ENCODE results near the gene SPTBN1.

The SPTBN1 gene

DNA sequence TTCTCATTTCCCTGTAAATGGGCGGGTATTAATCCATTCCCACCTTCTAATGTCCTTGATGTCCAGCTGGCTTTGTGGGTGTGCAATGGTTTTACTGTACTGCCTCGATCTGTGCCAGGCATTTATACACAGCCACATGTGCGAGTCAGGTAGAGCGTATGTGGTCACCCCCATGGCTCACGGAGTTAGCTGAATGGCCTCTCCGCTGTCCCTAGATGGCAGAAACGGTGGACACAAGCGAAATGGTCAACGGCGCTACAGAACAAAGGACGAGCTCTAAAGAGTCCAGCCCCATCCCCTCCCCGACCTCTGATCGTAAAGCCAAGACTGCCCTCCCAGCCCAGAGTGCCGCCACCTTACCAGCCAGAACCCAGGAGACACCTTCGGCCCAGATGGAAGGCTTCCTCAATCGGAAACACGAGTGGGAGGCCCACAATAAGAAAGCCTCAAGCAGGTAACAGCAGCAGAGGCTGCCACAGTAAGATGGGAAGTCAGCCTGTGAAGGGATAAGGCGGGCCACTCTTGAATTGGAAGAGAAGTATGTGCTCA, 208.2 kb downstream of the SPTBN1 start:
- DNase-seq: no peak

DNA sequence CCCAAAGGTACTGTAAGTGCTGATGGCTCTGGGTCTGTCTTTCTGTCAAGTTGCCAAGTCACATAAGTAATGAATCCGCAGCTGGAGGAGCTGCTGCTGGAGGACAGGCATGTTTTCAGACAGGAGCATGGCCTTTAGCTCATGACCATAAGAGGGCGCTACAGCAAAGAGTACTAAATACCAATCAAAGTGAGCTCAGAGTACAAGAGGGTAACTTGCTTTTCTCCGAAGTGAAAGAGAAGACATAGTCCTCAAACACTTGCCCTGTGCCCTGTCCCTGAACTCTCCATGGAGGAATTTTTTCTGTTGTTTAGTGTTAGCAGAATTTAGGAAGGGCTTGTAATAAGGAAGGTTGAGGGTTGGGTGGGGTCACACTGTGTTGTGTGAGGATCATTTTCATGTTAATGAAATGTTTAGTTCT, 209.3 kb downstream of the SPTBN1 start:
- DNase-seq: no peak

DNA sequence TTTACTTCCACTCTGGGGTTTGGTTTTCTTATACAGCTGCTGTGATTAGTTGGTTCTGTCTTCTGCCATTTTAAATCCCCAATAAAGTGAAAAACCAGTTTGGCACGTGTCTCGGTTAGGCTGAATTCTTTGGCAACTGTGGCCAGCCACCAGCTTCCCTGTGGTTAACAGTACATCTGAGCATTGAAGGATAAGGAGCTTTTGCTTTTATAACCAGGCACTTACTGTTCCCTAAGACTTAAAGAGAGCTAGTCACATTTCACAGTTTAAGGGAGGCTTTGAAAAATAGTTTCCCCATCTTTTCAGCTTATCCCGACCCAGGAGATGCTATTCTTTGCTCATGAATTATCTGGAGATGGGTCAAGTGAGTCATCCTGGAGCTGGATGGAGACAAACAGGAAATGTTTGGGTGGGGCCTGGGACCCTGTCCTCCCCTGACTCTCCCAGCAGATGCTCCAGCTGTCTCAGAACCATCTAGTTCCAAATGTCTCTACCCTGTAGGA, 210.1 kb downstream of the SPTBN1 start:
- DNase-seq: no peak

DNA sequence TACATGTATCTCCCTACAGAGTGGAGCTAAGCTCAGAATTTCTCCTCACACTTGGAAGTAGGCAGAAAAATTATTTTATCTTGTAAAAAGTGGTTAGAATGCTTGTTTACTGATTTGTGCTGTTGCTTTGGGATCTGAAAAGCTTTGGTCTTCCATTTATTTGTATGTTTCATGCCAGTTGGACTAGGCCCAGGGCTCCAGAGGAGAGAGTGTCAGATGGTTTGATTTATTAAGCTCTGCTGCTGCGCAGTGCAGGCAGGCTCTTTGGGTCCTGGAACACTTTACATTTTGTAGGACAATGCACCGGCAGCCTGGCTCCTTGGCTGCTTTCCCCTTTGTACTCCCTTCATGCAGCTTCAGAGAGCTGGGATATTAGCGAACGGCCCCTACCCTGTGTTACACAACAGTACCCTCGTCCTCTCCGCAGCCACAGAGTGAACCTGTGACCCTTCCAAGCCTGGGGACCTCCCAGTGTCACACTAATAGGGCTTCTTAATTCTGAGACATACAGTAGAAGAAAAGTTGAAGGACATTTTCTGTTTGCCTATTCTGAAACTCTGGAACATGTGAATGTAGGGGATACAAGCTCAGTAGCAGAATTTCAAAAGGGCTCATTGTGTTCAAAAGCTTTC, 210.6 kb downstream of the SPTBN1 start:
- DNase-seq: no peak

DNA sequence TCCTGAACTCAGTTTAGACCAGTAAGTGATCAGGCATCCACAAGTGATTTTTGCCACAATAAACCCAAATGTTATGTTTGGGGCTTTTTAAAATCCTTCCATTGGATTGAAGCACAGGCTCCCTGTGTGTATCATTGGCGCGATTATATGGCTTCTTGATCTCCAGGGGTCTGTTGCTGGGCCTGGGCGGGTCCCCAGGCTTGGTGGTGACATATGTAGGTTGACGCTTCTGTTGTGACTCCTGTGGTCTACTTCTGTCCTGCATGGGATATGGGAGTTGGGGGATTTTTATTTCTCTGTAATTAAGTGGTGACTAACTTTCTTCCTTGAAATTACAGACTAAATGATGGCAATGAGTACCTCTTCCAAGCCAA, 211.1 kb downstream of the SPTBN1 start:
- no peak for DNase-seq

DNA sequence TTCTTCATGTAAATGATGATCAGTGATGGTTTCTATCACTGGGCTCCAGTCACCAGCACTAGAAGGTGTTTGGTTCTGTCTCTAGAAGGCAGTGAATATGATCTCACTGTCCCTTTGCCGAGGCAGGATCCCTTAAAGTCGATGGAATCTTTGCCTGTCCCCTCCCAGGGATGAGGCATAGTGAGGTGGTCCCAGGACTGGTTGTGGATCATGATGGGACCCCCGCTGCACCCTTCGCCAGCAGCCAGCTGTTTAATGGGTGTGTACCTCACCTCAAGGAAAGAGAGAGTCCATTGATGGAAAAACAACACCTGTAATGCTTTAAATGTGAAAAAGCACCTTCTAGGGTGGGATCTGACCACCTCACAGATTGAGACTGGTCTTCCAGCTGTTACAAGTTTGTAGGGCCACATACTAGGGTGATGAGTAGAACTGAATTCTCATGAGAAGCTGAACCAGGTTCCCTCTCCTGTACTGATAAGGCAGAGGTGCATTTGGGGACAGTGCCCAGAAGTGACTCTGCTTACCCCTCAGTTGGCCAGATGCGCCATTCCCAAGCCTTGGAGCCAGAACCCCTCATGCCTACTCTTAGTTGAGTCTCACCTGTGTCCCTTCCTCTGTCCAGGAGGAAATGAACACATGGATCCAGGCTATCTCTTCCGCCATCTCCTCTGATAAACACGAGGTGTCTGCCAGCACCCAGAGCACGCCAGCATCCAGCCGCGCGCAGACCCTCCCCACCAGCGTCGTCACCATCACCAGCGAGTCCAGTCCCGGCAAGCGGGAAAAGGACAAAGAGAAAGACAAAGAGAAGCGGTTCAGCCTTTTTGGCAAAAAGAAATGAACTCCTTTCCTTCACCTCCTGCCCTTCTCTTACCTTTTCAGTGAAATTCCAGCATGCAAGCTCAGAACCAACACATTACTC, 211.9 kb downstream of the SPTBN1 start:
- no peak for DNase-seq

DNA sequence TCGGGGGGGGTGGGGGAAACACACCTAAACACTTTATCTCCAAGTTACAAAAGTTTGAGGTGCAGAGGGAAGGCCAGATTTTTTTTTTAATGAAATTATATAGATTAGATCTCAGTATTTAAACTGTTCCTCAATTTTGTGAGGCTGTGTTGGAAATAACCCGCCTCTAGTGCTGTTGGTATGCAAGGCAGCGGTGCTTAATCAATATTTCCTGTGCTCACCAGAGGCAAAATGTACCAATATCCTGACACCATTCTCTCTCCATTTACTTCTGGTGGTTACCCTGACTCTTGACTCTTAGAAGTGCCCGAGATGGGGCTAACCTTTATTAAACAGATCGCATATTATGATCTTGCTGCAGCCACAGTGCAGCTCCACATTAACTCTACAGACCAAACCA, 212.6 kb downstream of the SPTBN1 start:
- DNase-seq: no peak

DNA sequence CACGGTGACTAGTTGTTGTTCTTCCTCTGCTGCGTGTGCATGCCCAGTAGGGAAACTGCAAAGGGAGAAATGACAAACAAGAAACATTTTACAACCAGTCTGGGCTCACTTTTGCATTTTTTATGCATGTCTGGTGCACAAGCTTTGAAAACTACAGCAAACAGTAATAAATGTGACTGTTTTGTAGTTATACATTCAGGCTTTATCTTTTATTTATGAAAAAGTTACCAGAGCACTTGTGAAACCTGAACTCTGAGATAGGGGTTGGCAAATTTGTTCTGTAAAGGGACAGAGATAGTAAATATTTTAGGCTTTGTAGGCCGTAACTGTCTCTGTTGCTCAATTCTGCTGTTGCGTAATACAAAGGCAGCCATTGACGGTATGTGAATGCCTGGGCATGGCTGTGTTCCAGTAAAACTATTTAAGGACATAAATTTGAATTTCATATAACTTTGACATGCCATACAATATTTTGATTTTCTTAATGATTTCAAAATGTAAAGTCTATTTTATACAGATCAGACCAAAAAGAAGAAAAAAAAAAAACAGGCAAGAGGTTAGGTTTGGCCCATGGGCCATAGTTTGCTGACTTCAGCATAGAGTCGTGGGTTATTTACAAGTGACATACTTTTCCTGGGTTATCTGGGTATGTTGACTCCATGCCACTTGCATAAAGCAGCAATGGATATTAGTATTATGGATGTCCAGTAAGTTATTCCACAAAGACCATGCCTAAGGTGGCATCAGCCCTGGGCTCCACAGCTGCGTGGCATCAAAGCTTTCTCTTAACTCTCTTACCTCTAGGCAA, 213.8 kb downstream of the SPTBN1 start:
- no peak for DNase-seq

DNA sequence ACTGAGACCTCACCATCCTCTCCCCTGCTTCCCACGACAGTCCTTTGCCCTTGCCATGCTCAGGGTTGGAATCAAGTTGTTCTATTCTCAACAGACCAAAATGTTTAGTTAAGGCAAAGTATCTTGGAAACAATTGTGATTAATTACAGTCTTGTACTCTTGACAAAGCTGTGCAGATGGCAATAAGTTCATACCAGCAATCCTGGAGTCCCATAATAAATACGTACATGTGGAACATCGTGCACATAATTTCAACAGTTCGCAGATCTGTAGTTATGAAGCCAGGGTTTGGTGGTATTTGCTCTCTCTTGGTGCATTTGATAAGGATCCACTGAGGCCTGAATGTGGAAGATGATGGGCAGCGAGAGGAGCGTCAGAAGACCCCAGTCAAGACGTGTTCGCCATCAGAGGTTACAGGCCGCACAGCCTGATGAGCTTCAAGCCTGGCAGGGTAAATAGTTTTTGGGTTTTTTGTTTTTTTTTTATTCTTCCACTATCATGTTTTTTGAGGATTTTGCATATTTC, 214.4 kb downstream of the SPTBN1 start:
- no peak for DNase-seq

DNA sequence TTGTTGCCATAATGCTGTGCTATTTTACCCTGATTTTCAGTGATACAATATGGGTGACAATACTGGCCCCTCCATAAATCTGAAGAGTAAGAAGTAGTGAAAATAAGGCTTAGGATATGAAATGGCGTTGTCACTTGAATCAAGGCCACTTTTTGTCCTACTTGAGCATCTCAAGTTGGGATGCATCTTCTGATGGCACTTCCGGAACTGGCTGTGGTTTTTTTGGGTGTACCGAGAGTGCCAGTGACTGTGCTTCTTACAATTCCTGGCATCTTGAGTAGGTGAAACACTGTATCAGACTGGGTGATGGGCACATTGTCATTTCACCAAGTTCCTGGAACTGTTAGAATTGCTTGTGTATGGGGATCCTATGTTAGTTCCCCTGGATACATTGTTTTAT, 214.9 kb downstream of the SPTBN1 start:
- DNase-seq: no peak

DNA sequence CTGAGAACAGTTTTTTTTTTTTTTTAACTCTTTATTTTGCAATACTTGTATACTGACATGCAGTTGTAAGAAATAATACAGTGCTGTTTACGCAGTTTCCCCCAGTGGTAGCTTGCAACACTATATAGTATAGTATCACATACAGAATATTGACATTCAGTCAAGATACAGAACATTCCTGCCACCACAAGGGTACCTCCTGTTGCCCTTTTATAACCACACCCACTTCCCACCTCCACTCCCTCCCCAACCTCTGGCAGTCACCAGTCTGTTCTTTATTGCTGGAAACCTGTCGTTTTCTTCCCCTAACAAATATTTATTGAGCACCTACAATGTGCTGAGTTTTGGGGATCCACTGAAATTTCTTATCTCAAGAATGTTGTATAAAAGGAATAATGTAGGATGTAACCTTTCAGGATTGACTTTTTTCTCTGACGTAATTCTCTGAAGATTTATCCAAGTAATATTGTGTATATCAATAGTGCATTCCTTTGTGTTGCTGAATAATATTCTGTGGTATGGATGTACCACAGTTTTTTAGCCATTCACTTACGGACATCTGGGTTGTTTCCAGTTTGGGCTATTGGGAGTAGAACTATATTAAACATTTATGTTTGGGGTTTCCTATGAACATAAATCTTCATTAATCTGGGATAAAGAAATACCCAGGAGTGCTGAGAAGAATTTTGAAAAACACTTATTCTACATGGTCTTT, 215.9 kb downstream of the SPTBN1 start:
- no peak for DNase-seq

DNA sequence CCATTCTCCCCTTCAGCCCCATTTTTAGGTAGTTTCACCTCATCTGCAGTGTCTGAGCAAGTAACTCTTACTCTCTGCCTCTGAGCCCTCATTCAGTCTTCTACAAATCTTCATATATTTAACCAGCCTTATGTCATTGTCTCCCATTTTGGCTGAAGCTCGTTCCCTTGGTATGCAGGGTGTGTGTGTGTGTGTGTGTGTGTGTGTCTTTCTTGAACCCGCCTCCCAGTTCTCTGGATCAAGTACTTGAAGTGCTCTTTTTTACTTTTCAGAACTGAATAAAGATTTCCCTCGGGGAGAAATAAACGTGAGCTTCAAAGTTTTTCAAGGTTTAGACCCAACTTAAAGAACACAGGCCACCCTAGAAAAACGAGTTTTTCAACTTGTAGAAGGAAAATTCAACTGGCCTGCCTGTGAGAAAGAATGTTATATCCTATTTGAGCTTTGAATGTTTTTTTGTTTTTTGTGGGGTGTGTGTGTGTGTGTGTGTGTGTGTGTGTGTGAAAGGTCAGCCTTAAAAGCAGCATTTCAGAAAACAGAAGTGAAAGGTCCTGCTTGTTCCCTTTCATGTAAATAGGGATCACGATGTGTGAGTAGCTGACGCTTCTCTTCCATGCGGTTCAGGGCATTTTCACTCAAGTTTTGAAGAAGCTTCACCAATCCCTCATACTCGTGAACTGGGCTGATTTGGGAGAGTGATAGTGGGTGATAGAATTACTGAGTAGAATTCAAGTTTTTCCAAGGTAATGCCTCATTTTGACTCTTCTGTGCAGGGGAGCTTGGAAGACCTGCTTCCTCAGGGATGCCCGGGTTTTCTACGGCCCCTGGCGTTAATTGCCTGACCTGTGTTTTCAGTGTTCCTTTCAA, 216.7 kb downstream of the SPTBN1 start:
- no peak for DNase-seq

DNA sequence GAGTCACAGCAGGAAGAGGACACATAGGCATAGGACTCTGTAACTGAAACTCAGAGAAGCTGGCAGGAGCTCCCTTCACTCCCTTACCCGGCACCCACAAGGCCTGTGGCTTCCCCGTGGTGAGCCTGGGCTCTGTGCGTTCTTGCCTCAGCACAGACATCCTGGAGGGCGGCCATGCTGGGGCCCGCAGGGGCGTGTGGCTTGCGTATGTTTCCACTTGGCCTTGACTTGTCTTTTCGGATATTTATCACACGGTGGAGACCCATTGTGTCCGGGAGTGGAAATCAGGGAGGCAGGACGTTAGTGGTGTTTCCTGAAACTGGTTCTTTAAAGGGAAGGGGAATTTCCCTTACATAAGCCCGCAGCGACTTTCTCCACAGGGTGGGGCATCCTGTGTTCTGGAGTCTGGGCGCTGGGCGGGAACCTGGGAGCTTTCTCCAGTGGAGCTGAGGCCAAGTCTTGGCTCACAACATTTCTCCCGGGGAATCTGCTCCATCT, 217.4 kb downstream of the SPTBN1 start:
- no peak for DNase-seq

DNA sequence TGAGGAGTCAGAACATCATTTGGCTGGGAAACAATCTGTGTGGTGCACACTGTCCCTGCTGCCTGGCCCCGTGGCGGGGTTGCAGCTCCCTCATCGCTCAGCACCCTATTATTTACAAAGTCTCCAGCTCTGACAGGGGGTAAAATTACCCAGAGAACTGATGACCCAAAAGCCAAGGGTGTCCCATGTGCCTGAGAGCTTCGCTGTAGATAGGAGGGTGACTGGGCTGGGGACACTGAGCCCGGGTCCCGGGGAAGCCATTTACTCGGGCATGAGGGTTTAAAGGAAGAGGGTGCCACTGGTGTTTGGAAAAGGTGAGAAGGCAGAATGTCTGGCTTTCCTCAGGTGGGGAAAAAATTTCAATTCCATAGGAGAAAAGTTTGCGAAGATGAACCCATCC, 219.2 kb downstream of the SPTBN1 start:
- DNase-seq: no peak

DNA sequence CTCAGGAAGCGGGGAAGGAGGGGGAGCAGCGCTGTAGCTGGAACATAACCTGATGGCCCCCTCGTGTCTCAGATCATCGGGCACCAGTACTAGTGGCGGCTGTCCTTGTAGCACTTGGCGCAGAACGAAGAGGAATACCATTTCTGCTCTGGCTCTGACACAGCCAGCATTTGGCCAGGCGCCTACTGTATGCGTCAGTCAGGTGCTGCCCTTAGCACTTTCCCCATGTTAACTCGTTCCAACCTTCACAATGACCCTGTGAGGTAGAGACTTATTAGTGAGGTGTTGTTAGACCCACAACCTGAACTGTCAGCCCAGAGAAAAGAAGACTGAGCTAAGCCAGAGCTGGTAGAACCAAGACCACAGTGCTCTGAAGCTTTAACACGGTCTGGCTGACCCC, 219.6 kb downstream of the SPTBN1 start:
- no peak for DNase-seq

DNA sequence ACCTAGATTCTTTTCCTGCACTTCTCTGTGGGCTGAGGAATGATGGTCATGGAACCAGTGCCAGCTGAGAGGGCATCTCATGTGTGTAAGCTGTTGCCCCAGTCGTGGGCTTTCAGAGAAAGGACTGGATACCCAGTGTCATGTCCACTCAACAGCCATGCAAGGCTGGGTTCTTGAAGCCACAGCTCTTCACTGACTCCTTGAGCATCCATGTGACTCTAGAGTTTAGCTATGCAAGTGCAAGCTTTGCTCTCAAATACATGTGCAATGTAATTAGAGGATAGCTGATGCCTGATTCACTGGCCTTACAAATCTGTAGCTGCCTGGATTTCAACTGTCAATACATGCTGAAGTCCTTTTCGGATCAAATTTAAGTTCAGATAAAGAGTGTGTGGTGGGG, 220.5 kb downstream of the SPTBN1 start:
- DNase-seq: no peak

DNA sequence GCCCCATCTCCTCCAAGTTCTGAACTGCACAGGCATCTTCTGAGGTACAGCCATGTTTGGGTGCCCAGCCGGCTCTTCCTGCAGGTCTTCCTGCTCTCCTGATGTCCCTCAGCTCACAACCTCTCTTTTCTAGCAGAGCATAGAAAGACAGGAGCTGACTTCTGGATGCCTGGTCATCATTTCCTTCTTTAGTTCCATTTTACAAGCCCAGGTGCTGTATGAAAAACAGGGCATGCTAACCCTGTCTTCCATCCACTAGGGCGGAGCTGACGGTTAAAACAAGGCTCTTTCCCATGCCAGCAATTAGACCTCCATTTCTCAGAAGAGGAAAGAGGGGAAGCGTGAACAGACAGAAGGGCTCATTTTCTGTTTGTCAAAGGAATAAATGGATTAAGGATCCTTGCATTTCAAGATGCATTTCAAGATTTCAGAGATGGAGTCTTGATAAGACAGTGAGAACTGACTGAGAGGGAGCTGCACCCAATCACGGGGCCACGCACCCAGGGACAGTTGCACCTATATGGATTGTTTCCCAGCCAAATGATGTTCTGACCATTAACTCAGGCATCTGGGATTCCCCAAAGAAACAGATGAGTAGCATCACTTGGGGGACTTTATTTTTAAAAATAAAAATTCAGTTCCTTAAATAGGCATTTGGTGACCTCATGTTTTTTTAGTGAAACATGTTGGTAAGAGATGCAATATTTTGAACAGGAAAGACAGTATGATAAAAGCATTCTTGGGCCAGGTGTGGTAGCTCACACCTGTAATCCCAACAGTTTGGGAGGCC, 221.5 kb downstream of the SPTBN1 start:
- no peak for DNase-seq

DNA sequence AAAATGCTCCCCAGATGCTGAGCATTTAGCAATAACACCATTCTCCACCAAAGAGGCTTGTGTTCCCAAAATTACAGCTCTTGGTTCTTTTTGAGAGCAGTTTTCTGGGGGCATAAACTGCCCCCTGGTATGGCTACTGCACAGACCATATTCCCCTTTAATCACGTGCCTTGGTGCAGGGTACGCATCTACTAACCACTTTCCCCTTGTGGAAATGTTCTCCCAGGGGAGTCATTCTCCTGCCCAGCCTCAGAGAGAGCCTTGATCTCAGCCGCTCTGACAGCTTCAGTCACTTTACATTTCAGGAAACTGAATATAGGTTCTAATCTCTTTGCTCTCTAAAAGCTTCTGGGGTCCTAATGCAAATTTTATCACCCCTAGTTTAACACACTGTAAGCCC, 222.6 kb downstream of the SPTBN1 start:
- no peak for DNase-seq

DNA sequence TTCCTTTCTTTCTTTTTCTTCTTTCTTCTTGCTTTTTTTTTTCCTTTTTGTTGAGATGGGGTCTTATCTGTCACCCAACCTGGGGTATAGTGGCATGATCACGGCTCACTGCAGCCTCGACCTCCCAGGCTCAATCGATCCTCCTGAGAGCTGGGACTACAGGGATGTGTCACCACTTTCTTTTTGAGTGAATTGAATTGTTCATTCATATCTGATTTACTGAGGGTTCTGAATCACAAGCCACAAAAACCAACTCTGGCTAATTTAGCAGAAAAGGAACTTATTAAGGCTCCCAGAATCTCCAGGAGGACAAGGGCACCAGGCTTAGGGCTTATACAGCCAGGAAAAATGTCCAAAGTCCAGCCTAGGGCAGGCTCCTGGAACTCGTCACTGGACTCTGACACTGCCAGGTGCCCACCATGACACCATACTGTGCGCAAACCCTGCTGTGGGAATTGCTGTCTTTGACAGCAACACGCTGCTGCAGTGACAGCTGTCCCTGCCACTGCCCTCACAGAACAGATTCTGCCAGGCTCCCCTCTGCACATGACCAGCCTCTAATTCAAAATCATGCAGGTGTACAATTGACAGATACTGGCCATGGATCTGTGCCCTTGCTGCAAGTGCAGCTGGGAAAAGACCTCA, 224.4 kb downstream of the SPTBN1 start:
- no peak for DNase-seq

DNA sequence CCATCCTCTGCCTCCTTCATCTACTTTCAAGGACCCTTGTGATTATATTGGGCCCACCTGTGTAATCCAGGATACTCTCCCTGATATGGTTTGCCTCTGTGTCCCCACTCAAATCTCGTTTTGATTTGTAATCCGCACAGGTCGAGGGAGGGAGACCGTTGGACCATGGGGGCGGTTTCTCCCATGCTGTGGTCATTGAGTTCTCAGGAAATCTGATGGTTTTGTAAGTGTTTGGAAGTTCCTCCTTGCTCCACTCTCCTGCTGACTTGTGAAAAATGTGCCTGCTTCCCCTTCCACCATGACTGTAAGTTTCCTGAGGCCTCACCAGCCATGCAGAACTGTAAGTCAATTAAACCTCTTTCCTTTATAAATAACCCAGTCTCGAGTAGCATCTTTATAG, 225.3 kb downstream of the SPTBN1 start:
- DNase-seq: no peak
